ENCODE measurements around the gene TRIM45.

DNA sequence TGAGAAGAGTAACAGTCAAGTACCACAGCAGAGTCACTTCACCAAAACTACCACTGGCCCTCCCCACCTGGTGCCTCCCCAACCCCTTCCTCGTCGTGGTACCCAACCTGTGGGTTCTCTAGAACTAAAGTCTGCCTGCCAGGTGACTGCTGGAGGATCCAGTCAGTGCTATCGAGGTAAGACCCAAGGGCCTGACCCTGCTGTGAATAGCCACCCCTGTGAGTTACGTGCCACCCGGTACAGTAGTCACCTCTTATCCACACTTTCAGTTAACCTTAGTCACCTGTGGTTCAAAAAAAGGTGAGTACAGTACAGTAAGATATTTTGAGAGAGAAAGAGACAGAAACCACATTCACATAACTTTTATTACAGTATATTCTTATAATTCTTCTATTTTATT lies 44.9 kb downstream of the TRIM45 start:
- no peak for TF ChIP-seq FOSL1 (CRISPR knock-in tag; IDR thresholded peaks at IDR 0.05; ENCODE audit: borderline replicate concordance)
- TF ChIP-seq, protein P1, sequence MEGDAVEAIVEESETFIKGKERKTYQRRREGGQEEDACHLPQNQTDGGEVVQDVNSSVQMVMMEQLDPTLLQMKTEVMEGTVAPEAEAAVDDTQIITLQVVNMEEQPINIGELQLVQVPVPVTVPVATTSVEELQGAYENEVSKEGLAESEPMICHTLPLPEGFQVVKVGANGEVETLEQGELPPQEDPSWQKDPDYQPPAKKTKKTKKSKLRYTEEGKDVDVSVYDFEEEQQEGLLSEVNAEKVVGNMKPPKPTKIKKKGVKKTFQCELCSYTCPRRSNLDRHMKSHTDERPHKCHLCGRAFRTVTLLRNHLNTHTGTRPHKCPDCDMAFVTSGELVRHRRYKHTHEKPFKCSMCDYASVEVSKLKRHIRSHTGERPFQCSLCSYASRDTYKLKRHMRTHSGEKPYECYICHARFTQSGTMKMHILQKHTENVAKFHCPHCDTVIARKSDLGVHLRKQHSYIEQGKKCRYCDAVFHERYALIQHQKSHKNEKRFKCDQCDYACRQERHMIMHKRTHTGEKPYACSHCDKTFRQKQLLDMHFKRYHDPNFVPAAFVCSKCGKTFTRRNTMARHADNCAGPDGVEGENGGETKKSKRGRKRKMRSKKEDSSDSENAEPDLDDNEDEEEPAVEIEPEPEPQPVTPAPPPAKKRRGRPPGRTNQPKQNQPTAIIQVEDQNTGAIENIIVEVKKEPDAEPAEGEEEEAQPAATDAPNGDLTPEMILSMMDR (CRISPR knock-in tag; IDR thresholded peaks at IDR 0.05) = no peak
- no peak for TF ChIP-seq RFXANK (CRISPR knock-in tag; IDR thresholded peaks at IDR 0.05)

Data from HepG2 (cell line).